Testis (tissue), 2 donors: ENCODE data around the gene MLLT11.

Experiments used
- POLR2A ChIP-seq: fragments of 450-650 bp; IDR thresholded peaks from one replicate; pipeline ENCODE4 v1.6.1; 2017; ENCODE audit warnings: antibody characterized with exemption, mild to moderate bottlenecking, moderate library complexity
- TF ChIP-seq, protein P1 (sequence below), 3 experiments: fragments of 450-650 bp in 2 of 3; fragments of 200-600 bp in 1 of 3; sonication (generic) in 1 of 3; IDR thresholded peaks; one replicate each; pipeline ENCODE4 v1.5.1; 2016 to 2019; ENCODE audit warnings: antibody characterized with exemption in 3 of 3, mild to moderate bottlenecking in 2 of 3, moderate library complexity in 1 of 3

GRCh38 chr1:151056149-151056548 is 4.0 kb upstream of the MLLT11 start:
- TF ChIP-seq, protein P1, sequence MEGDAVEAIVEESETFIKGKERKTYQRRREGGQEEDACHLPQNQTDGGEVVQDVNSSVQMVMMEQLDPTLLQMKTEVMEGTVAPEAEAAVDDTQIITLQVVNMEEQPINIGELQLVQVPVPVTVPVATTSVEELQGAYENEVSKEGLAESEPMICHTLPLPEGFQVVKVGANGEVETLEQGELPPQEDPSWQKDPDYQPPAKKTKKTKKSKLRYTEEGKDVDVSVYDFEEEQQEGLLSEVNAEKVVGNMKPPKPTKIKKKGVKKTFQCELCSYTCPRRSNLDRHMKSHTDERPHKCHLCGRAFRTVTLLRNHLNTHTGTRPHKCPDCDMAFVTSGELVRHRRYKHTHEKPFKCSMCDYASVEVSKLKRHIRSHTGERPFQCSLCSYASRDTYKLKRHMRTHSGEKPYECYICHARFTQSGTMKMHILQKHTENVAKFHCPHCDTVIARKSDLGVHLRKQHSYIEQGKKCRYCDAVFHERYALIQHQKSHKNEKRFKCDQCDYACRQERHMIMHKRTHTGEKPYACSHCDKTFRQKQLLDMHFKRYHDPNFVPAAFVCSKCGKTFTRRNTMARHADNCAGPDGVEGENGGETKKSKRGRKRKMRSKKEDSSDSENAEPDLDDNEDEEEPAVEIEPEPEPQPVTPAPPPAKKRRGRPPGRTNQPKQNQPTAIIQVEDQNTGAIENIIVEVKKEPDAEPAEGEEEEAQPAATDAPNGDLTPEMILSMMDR (IDR thresholded peaks at IDR 0.05): no peak
- no peak for TF ChIP-seq POLR2A
